HG02588 (cell line): Measurements from ENCODE around the gene MYO15B.

Source experiments
- ATAC-seq: cut with Tn5 transposase; IDR thresholded peaks from one replicate; pipeline ENCODE4 v1.9.1; 2021; ENCODE audit warnings: mild to moderate bottlenecking, moderate library complexity; ENCODE audit not compliant: unreplicated experiment

The MYO15B gene

DNA sequence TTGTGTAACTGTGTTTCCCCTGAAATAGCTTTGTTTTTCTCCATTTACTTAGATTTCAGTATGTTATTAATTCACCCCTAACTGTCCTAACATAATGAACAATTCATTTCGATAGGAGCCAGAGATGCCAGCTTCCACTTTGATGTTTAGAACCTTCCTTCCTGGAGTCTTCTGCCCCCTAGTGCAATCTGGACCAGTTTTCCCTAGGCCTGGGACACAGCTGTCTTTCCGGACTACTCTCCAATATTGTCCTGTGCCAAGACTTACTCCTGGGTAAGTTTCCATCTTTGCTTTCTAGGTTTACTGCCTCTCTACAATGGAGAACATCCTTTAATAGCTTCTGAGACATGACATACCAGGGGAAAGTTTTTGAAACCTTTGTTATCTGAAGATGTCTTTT, 66.6 kb downstream of the MYO15B start:
- ATAC-seq = no peak

DNA sequence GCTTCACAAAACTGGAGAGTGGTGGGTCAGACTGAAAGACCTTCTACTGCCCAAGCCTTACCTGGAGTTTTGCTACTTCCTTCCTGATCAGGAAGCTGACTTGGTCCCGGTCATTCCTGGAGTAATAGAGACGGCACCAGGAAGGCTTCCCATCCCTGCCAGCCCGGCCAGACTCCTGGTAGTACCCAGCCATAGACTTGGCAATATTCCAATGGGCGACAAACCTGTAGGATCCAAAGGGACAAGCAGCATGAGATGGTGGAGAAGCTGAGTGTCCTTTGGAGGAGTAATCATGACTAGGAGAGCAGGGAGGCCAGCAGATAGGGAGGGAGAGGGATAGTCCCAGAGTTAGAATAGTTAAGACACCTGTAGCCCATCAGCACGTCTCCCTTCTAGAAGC, 70.6 kb downstream of the MYO15B start:
- no peak for ATAC-seq

DNA sequence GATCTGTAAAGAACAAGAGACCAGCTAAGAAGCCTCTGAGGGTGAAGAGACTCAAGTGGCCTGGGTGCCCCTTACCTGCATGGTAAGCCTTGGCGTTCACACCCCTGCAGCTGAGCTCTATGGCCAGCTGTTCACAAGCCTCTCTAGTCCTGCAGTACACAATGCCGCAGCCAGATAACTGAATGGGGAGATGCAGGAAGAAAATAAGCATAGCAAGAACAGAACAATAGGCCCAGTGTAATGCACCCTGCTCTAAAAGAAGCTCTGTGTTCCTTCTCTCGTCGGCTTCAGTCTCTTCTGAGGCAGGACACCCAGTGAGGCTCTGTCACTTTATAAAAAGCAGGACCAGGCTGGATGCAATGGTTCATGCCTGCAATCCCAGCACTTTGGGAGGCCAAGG, 73.9 kb downstream of the MYO15B start:
- no peak for ATAC-seq

DNA sequence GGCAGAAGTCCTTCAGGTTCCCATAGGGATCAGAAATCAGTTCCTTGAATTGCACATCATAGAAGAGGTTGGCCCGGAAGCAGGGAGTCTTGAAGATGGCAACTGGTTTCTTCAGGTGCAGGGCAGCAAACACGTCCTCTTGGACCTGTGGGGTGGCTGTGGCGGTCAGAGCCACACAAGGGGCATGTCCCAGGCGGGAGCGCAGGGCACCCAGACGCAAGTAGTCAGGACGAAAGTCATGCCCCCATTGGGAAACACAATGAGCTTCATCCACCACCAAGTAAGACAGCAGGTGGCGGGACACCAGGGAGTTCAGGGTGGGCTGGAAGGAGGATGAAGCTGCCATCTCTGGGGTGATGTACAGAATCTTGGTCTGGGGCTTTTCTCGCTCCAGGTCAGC, 74.9 kb downstream of the MYO15B start:
- ATAC-seq = no peak

GRCh38 chr17:75664099-75664549, 76.5 kb downstream of the MYO15B start:
- peak; percentile 53 for ATAC-seq

GRCh38 chr17:75665981-75666380, 78.4 kb downstream of the MYO15B start:
- ATAC-seq = no peak

GRCh38 chr17:75666959-75667790, 79.6 kb downstream of the MYO15B start, which contains the start of the genes RECQL5 and SAP30BP:
RECQL5 (minus strand) TSS chr17:75667154; CDS start chr17:75666557, 597 bp downstream.
SAP30BP (plus strand) TSS chr17:75667338; CDS start chr17:75667373, 35 bp downstream.
- peak; percentile 78 for ATAC-seq

DNA sequence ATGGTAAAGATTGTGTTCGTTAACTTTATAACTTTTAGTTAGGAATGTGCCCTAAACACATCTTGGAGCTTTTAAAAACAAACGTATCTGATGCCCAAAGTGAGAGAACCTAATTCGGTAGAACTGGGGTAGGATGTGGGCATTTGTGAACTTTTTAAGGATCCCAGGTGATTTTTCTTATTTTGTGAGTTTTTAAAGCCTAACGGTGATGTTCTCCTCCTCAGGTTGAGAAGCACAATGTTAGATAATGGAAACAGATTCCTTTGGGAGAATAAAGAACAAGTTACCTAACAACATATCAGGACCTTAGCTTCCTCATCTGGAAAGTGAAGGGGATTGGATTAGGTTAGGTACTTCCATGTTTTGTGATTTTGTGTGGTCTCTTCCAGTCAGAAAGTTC, 80.2 kb downstream of the MYO15B start:
- ATAC-seq = no peak

DNA sequence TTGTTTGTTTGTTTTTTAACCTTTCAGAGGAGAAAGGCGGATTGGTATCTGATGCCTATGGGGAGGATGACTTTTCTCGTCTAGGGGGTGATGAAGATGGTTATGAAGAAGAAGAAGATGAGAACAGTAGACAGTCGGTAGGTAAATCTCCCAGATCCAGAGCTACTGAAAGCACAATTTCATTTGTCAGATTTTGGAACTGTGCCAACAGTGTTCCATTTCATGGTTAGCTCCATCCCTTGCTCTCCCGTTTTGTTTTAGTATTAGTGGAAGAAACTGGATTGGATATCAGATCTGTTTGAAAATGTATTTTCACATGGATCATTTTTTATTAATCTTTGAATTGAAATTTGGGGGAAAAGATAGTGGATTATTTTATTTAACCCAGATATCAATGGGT, 80.9 kb downstream of the MYO15B start:
- ATAC-seq = no peak

GRCh38 chr17:75670868-75671267, 83.3 kb downstream of the MYO15B start:
- no peak for ATAC-seq

GRCh38 chr17:75672011-75672410, 84.4 kb downstream of the MYO15B start:
- ATAC-seq = no peak

DNA sequence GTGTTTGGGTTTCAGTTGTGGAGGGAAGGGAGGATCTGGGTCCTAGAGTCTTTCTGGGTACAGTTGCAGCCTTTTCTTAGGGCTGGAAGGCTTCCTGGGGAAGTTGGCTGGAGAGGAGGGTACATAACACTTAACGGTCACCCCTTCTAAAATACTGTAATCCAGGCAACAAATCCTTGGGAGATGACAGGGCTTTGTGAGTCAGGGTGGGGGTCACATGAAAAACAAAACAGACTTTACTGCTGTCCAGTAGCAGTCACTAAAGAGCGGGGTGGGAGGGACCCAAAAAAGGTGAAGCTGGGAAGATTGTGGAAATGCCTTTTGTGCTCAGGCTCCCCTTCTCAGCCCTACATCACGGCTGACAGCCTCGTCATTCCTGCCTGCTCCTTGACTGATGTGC, 85.9 kb downstream of the MYO15B start:
- ATAC-seq = no peak
